Omental fat pad (tissue), 4 donors: Measurements from ENCODE around the gene ENTPD8. TPM values are rescaled to one million over a fixed set of nuclear protein-coding genes. Genes with fewer than 3 reads are reported as not detected.

ENCODE experiments used
- ATAC-seq: fragments of 150-250 bp; one replicate; pipeline ENCODE4 v1.9.1; 2016; ENCODE audit warnings: mild to moderate bottlenecking, moderate library complexity; ENCODE audit not compliant: low FRiP score
- DNase-seq: peaks from one replicate; pipeline ENCODE4 v3.0.0-alpha.2; 2019; ENCODE audit warnings: low spot score
- total RNA-seq, 4 donors: library from RNA; depleted of rRNA; stranded (reverse); fragments of >200 nt; gene quantifications; one replicate each; pipeline ENCODE4 v1.1.0, GENCODE V29; 2016
- TF ChIP-seq, protein P1 (sequence below), 3 donors: fragments of 450-650 bp; IDR thresholded peaks; one replicate each; pipeline ENCODE4 v1.5.1; 2016 to 2017; ENCODE audit warnings: antibody characterized with exemption in 3 of 3, mild to moderate bottlenecking in 3 of 3, moderate library complexity in 2 of 3

The ENTPD8 gene
- total RNA-seq, 4 donors from 2014 or later = not detected

GRCh38 chr9:137486141-137486490 is 45.0 kb upstream of the ENTPD8 start:
- ATAC-seq (no peak), DNase-seq (no peak)
- TF ChIP-seq, protein P1, sequence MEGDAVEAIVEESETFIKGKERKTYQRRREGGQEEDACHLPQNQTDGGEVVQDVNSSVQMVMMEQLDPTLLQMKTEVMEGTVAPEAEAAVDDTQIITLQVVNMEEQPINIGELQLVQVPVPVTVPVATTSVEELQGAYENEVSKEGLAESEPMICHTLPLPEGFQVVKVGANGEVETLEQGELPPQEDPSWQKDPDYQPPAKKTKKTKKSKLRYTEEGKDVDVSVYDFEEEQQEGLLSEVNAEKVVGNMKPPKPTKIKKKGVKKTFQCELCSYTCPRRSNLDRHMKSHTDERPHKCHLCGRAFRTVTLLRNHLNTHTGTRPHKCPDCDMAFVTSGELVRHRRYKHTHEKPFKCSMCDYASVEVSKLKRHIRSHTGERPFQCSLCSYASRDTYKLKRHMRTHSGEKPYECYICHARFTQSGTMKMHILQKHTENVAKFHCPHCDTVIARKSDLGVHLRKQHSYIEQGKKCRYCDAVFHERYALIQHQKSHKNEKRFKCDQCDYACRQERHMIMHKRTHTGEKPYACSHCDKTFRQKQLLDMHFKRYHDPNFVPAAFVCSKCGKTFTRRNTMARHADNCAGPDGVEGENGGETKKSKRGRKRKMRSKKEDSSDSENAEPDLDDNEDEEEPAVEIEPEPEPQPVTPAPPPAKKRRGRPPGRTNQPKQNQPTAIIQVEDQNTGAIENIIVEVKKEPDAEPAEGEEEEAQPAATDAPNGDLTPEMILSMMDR (IDR thresholded peaks at IDR 0.05) = no peak

GRCh38 chr9:137485343-137486140 is 44.4 kb upstream of the ENTPD8 start:
- ATAC-seq (no peak), DNase-seq (no peak)
- TF ChIP-seq, protein P1 (IDR thresholded peaks at IDR 0.05) = no peak

DNA sequence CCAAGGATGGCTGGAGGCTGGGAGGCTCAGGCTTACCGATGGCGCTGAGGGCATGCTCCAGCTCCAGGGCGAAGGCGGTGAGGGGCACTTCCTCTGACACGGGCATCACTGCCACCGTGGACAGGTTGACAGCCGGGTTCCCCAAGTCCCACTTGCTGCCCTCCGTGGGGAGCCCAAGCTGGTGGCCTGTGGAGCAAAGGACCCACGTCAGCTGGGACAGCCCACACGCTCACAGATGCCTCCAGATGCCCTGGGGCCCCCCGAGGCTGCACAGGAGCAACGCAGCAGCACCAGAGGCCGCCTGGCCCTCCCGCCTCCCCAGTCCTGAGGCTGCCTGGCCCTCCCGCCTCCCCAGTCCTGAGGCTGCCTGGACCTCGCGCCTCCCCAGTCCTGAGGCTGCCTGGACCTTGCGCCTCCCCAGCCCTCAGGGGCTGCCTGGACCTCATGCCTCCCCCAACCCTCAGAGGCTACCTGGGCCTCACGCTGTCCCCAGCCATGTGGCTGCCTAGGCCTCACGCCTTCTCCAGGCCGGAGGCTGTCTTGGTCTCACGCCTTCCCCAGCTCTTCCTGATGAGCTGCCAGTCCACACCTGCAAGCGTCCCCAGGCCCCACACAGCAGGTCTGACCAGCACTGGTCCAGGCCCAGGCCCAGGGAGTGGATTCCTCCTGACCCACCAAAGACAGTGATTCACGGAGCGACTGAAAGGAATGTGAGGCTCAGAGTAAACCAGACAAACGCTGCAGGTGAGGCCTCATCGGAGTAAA is 43.6 kb upstream of the ENTPD8 start:
- TF ChIP-seq, protein P1 (IDR thresholded peaks at IDR 0.05) = no peak
- ATAC-seq (no peak), DNase-seq (no peak)

GRCh38 chr9:137482094-137482781 is 41.1 kb upstream of the ENTPD8 start:
- TF ChIP-seq, protein P1 (IDR thresholded peaks at IDR 0.05) = no peak
- DNase-seq = no peak

GRCh38 chr9:137480686-137481683 is 39.8 kb upstream of the ENTPD8 start:
- TF ChIP-seq, protein P1 (IDR thresholded peaks at IDR 0.05) = no peak
- DNase-seq = no peak
- no peak for ATAC-seq

More at GRCh38 chr9:137482094-137482781, 41.1 kb upstream of the ENTPD8 start:
- ATAC-seq = peak; percentile 80
